A549 treated with dexamethasone at 1 μM for 4 hours (cell line): Measurements from ENCODE around the gene HSF4. TPM values are rescaled to one million over a fixed set of nuclear protein-coding genes. Genes with fewer than 3 reads are reported as not detected.

Experiments
- total RNA-seq: library from RNA; stranded (reverse); fragments of 200-300 nt; extraction: Qiagen RNA extraction; gene quantifications from 5 replicates; pipeline ENCODE4 v1.2.3, GENCODE V29; 2022

HSF4 gene, protein sequence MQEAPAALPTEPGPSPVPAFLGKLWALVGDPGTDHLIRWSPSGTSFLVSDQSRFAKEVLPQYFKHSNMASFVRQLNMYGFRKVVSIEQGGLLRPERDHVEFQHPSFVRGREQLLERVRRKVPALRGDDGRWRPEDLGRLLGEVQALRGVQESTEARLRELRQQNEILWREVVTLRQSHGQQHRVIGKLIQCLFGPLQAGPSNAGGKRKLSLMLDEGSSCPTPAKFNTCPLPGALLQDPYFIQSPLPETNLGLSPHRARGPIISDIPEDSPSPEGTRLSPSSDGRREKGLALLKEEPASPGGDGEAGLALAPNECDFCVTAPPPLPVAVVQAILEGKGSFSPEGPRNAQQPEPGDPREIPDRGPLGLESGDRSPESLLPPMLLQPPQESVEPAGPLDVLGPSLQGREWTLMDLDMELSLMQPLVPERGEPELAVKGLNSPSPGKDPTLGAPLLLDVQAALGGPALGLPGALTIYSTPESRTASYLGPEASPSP
- 9.6 to 17.0 TPM (median 14.8 TPM) in 5 replicates for total RNA-seq

DNA sequence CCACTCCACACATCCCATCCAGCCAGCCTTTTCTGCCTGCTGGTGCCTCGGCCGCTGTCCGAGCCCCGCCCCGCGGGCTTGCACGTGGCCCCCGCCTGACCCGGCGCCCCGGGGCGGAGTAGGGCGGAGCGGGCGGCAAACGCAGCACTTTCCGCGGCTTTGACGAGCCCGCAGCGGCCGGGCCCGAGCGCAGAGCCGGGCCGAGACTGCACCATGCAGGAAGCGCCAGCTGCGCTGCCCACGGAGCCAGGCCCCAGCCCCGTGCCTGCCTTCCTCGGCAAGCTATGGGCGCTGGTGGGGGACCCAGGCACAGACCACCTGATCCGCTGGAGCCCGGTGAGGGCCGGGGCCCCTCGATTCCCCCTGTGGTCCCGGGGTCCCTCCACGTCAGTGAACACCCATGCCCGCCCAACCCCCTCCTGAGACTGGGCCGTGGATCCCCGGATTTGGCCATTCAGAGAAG, at the start of gene HSF4:
HSF4 (plus strand) TSS at position 147 of the 463 bp plus-strand sequence; CDS start at position 214, 67 bp downstream.

DNA sequence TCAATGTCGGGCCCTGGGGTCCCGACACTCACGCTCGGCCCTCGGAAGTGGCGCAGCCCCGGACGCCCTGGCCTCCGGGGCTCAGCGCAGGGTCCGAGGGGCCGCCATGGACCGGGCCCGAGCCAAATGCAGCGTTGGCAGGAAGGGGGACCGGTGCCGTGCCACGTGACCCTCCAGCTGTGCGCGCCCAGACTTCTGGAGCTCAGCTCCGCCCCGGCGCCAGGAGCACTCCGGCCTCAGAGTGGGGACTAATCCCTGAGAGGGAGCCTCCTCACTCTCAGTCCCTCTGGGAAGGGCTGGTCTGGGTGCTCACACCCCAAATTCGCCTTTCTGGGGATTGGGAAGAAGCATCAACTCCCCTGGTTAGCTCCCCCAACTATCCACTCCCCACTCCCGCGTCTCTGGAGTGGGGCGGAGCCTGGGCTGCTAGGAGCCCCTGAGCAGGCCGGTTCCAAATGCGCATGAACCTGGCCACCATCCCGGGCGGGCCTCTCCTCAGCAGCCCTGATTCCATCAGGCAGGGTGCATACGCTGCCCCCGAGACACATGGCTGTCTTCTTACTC, 13.6 kb upstream of the HSF4 start, which contains the start of gene B3GNT9:
B3GNT9 (minus strand) TSS at position 166 of the 564 bp plus-strand sequence. CDS start 513 bp downstream, outside the sequence.

DNA sequence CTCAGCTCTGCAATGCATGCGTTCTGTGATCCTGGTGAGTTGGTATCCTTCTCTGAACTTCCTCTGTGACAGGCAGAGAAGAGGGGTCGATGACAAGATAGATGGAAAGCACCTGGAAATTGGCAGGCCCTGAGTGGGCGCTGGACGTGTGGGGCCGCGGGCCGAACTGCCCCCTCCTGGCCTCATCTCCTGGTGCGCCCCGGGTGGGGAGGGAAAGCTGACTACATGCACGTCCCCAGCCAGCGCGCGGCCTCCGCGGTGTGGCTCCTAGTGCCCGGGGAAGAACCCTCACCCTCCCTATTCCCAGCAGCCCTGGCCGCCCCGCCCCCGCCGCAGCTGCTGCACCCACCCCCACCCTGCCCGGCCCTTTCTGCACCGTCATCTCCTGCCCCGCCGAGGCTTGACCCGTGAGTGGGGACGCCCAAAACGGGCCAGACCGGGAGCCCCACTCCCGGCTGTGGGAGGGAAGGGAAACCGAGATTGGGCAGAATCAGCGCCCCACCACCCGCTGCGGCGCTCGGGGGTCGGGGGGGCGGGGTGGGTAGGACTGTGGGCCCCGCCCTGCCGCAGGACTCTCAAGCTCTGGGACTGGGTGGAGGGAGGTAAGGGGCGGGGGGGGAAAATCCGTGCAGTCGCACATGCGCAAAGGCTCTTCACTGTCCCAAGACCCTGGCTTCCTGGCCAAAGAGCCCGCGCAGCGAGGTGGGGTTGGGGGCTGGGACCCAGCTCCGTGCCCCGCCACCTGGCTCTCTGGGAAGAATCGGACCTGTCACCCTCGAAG, 5.8 kb downstream of the HSF4 start, which contains the start of gene NOL3:
NOL3 (plus strand) TSS at position 371 of the 781 bp plus-strand sequence.

DNA sequence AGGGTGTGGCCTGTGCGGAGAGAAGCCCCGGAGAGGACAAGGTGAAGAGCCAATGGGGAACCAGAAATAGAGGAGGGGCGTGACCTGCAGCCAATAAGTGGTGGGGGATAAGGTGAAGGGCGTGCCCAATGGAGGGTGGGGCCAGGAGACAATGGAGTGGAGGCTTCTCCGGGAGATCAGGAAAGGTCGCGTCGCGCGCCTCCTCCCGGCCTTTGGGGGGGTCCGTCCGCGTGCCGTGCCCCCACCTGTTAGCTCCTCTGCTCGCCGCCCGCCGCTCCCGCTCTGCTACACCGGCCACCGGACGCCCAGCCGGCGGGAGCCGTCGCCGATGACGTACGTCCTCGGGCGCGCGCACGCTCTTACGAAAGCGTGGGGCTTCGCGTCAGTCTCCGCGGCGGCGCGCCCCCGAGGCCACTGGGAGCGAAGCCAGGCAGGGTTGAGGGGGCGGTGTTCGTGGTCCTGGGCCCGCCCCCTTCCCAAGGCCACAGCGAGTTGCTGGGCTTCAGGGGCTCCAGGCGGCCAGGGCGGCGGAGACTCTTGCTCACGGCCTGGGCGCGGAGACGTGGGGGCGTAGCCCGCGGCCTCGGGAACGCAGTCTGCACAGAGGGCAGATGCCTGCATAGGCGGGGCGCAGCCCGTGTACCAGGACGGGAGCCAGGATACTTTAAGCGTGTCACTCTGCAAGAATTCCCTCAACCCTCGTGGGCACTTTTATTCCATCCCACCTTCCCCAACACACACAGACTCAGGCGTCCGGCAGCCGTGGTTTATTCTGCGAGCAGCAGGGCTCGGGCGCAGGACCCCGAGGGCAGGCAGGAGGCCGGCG, 19.3 kb downstream of the HSF4 start, which contains the start of gene MATCAP1:
MATCAP1 (minus strand) TSS at position 337 of the 826 bp plus-strand sequence. CDS start 3,353 bp downstream, outside the sequence.

DNA sequence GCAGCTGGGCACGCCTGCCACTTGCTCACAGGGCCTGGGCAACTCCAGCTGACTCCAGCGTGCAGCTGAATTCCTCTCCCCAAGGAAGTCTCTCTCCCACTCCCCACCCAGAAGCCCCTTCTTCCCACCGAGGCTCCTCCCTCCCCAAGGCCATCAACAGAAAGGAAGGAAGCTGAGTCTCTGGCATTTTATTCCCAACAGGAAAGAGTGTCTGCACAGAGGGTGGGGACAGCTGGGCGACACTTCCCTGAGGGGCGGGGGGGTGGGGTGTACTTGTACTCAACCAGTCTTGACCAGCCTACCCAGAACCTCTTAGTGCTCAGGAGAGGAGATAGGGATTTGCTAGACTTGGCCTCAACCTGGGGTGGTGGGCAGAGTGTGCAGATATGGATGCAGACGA, 25.5 kb downstream of the HSF4 start, which contains the start of gene EXOC3L1:
EXOC3L1 (minus strand) TSS at position 96 of the 400 bp plus-strand sequence. CDS start 460 bp downstream, outside the sequence.

DNA sequence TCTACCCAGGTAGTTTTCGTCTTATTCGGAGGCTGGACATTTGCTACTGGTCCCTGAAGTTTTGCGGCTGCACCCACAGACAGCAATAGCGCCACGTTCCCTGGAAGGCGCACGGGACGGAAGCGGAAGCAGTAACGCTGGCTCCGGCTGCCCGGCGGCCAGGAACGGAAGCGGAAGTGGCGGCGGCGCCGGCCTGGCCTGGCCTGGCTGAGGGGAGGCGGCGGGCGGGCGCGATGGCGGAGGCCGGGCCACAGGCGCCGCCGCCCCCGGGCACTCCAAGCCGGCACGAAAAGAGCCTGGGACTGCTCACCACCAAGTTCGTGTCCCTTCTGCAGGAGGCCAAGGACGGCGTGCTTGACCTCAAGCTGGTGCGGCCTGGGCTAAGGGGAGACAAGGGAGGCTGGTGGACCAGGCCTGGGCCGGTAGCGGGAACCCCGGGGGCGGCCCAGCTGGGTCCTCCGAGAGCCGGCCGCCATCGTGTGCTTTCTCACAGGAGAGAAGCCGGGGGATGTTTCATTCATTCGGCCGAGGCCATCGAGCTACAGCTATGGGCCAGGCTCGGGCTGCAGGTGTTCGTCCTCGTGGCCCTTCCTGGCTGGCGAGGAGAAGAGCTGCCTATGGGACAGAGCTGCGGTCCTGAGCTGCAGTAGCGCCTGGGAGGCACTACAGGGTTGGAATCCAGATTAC, 27.6 kb downstream of the HSF4 start, which contains the start of gene E2F4:
E2F4 (plus strand) TSS at position 161 of the 687 bp plus-strand sequence; CDS start at position 234, 73 bp downstream.

DNA sequence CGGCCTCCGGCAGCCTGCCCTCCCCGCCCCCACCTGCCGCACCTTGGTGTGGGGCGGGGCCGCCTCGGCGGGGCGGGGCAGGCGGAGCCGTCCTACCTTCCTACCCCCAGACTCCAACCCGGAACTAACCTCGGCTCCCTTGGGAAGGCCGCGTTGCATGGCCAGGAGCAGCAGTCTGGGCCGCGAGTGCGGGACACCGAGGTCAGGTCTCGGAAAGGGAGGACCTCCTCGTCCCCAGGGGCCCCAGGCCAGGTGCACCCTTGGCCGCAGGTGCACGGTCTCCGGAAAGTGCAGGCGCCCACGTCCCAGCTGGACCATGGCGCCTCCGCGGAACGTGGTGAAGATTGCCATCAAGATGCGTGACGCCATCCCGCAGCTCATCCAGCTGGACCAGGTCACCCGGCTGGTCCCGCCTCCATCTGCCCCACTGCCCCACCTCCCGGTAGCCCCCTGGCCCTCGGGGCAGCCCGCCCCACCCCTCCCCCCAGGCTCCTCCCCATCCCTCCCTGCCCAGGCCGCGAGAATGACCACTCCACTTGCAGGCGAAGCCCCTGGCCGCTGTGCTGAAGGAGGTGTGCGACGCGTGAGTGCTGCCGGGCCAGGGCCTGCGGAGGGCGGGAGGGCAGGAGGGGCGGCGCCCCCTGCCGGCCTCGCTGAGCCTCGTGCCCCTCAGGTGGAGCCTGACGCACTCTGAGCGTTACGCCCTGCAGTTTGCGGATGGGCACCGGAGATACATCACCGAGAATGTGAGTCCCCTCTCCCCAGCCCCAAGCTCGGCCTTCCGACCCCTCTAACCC, 34.7 kb downstream of the HSF4 start, which contains the start of gene ELMO3:
ELMO3 (plus strand) TSS at position 121 of the 797 bp plus-strand sequence; CDS start at position 317, 196 bp downstream.

Other genes with a start within 250 kb of the HSF4 start
- 7.7 to 11.6 TPM (median 9.9 TPM) in 5 replicates for gene CDH16, start 245.9 kb upstream of the HSF4 start, total RNA-seq
- 64.4 to 86.4 TPM (median 77.1 TPM) in 5 replicates for gene RRAD, start 239.2 kb upstream of the HSF4 start, total RNA-seq
- 146 to 179 TPM (median 172 TPM) in 5 replicates for gene CIAO2B, start 230.3 kb upstream of the HSF4 start, total RNA-seq
- 31.4 to 42.9 TPM (median 38.4 TPM) in 5 replicates for gene CES2, start 229.2 kb upstream of the HSF4 start, total RNA-seq
- 2.0 to 3.0 TPM (median 2.6 TPM) in 5 replicates for gene CES3, start 203.5 kb upstream of the HSF4 start, total RNA-seq
- gene CES4A, start 176.2 kb upstream of the HSF4 start, total RNA-seq, result 3.1 to 6.7 TPM (median 4.7 TPM) in 5 replicates
- gene CBFB, start 135.6 kb upstream of the HSF4 start, total RNA-seq, result 54.0 to 76.9 TPM (median 70.6 TPM) in 5 replicates
- 24.4 to 28.0 TPM (median 26.4 TPM) in 5 replicates for gene PHAF1, start 54.8 kb upstream of the HSF4 start, total RNA-seq
- gene B3GNT9, start 13.7 kb upstream of the HSF4 start, total RNA-seq, result 7.6 to 11.4 TPM (median 9.6 TPM) in 5 replicates
- gene TRADD, start 4.8 kb upstream of the HSF4 start, total RNA-seq, result 16.3 to 19.9 TPM (median 17.7 TPM) in 5 replicates
- gene FBXL8, start 4.8 kb upstream of the HSF4 start, total RNA-seq, result 4.8 to 9.2 TPM (median 6.8 TPM) in 5 replicates
- gene NOL3, start 5.8 kb downstream of the HSF4 start, total RNA-seq, result 95.9 to 112 TPM (median 105 TPM) in 5 replicates
- 4.4 to 8.0 TPM (median 6.2 TPM) in 5 replicates for gene MATCAP1, start 19.2 kb downstream of the HSF4 start, total RNA-seq
- gene EXOC3L1, start 25.4 kb downstream of the HSF4 start, total RNA-seq, result 0.05 to 0.21 TPM (median 0.06 TPM) in 5 replicates
- 77.3 to 103 TPM (median 101 TPM) in 5 replicates for gene E2F4, start 27.4 kb downstream of the HSF4 start, total RNA-seq
- gene ELMO3, start 34.4 kb downstream of the HSF4 start, total RNA-seq, result 0.59 to 1.7 TPM (median 0.98 TPM) in 5 replicates
- 77.9 to 91.6 TPM (median 80.0 TPM) in 5 replicates for gene TMEM208, start 62.4 kb downstream of the HSF4 start, total RNA-seq
- 31.3 to 53.0 TPM (median 49.4 TPM) in 5 replicates for gene FHOD1, start 82.7 kb downstream of the HSF4 start, total RNA-seq
- 0.87 to 1.7 TPM (median 1.4 TPM) in 5 replicates for gene SLC9A5, start 84.2 kb downstream of the HSF4 start, total RNA-seq
- 10.1 to 14.2 TPM (median 12.5 TPM) in 5 replicates for gene PLEKHG4, start 114.8 kb downstream of the HSF4 start, total RNA-seq
- 0.11 to 0.47 TPM (median 0.34 TPM) in 5 replicates for gene KCTD19, start 162.0 kb downstream of the HSF4 start, total RNA-seq
- 0.11 to 0.14 TPM in 2 of 5 replicates, not detected in the others for gene LRRC36, start 162.1 kb downstream of the HSF4 start, total RNA-seq
- gene TPPP3, start 228.8 kb downstream of the HSF4 start, total RNA-seq, result 9.2 to 13.3 TPM (median 12.4 TPM) in 5 replicates